ENCODE measurements around the gene IQCE.

Gene IQCE

GRCh38 chr7:2637066-2637471 lies 78.3 kb downstream of the IQCE start:
- no peak overlapping the region for H3K9ac ChIP-seq (ENCODE audit: low read depth, low read length)
- H3K27ac ChIP-seq (ENCODE audit: low read depth, low read length), result no peak overlapping the region
- peaks cover 20% of the 10 kb centered on the region for H3K4me1 ChIP-seq (ENCODE audit: control insufficient read depth, insufficient read depth, low read length)

DNA sequence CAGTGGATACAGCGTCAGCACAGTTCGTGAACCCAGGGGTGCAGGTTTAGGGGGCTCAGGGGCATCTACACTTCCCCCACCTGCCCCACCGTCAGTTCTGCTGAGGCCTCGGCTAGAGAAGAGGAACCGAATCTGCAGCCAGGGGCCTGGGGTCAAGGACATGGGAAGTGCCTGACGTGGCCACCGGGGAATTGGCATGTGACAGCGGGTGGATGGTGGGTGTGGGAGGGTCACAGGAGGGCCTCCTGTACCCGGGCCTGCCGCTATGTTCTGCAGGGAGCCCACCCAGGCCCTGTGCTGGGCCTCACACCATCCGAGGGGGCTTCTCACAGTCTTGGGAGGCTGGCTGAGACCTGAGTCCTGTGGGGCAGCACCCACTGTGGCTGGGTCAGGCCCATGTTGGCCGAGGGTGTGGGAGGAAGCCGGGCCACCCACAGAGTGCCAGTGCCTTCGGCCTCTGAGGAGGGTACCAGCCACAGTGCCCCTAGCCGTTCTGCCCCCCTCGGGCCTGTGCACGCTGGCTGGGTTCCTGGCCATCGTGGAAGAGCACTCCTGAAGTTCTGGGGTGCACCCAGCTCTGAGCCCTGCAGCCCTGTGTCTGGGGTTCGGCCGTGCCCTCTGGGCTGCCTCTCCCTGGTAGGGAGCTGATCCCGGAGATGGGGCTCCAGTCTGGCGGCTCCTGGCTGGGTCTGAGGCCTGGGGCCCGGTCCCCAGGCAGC lies 78.9 kb downstream of the IQCE start:
- Histone ChIP-seq H3K27me3 (ENCODE audit: control insufficient read depth, insufficient read depth, low read length) (no peaks in the 10 kb centered on the region), H3K27ac (ENCODE audit: low read depth, low read length) (no peak overlapping the region), H3K9me3 (ENCODE audit: control insufficient read depth, insufficient read depth, low read length) (no peaks in the 10 kb centered on the region), H3K4me3 (ENCODE audit: low read depth, low read length) (no peak overlapping the region), H3K36me3 (ENCODE audit: control insufficient read depth, insufficient read depth, low read length) (0 out of 2 replicates have a peak, but pooled peaks cover 7% of the 10 kb centered on the region), H3K4me1 (ENCODE audit: control insufficient read depth, insufficient read depth, low read length) (peaks cover 20% of the 10 kb centered on the region), H3K9ac (ENCODE audit: low read depth, low read length) (no peak overlapping the region)

More at GRCh38 chr7:2637066-2637471, 78.3 kb downstream of the IQCE start:
- Histone ChIP-seq H3K27me3 (ENCODE audit: control insufficient read depth, insufficient read depth, low read length) (no peaks in the 10 kb centered on the region), H3K4me3 (ENCODE audit: low read depth, low read length) (no peak overlapping the region), H3K9me3 (ENCODE audit: control insufficient read depth, insufficient read depth, low read length) (no peaks in the 10 kb centered on the region), H3K36me3 (ENCODE audit: control insufficient read depth, insufficient read depth, low read length) (0 out of 2 replicates have a peak, but pooled peaks cover 7% of the 10 kb centered on the region)

DNA sequence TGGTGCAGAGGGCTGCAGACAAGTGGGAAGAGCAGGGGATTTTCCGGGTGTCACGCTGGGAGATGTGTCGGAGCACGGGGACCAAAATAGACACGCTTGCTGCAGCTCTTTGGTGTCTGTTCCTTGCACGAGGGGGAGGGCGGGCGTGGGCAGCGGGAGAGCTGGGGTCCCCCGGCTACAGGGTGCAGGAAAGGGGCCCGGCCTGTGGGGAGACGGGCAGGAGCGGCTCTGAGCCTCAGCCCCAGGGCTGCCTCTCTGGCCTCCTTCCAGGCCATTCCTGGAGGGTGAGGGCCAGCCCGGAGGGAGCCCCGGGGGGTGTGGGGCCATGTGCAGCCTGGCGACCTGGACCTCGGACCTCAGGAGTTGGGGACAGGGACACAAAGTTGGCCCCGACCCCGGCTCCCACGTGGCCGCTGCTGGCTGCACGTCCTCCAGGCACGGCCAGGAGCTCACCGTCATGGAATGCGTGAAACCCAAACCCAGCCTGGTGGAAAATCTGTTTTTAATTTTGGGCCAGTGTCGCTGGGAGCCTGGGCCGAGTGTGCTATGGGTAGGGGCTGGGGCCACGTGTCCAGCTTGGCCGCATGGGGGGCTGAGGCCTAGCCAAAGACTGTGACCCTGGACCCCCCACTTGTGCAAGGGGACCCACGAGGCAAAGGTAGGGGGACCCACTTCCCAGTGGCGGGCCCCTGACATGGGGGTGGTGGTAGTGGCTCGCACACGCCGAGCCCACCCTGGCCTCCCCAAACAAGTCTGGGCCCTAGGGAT lies 79.6 kb downstream of the IQCE start:
- no peaks in the 10 kb centered on the region for H3K9me3 ChIP-seq (ENCODE audit: control insufficient read depth, insufficient read depth, low read length)
- no peak overlapping the region for H3K9ac ChIP-seq (ENCODE audit: low read depth, low read length)
- H3K27me3 ChIP-seq (ENCODE audit: control insufficient read depth, insufficient read depth, low read length), result no peaks in the 10 kb centered on the region
- no peak overlapping the region for H3K27ac ChIP-seq (ENCODE audit: low read depth, low read length)
- H3K4me1 ChIP-seq (ENCODE audit: control insufficient read depth, insufficient read depth, low read length), result peaks cover 19% of the 10 kb centered on the region
- H3K4me3 ChIP-seq (ENCODE audit: low read depth, low read length), result no peak overlapping the region
- H3K36me3 ChIP-seq (ENCODE audit: control insufficient read depth, insufficient read depth, low read length), result 0 out of 2 replicates have a peak, but pooled peaks cover 7% of the 10 kb centered on the region

GRCh38 chr7:2639181-2639681 lies 80.5 kb downstream of the IQCE start:
- no peak overlapping the region for H3K9ac ChIP-seq (ENCODE audit: low read depth, low read length)
- no peaks in the 10 kb centered on the region for H3K27me3 ChIP-seq (ENCODE audit: control insufficient read depth, insufficient read depth, low read length)
- 0 out of 2 replicates have a peak, but pooled peaks cover 7% of the 10 kb centered on the region for H3K36me3 ChIP-seq (ENCODE audit: control insufficient read depth, insufficient read depth, low read length)
- no peak overlapping the region for H3K4me3 ChIP-seq (ENCODE audit: low read depth, low read length)
- peaks cover 11% of the 10 kb centered on the region; the same call in 1 of the 2 replicates for H3K4me1 ChIP-seq (ENCODE audit: control insufficient read depth, insufficient read depth, low read length)
- H3K27ac ChIP-seq (ENCODE audit: low read depth, low read length), result no peak overlapping the region
- H3K9me3 ChIP-seq (ENCODE audit: control insufficient read depth, insufficient read depth, low read length), result no peaks in the 10 kb centered on the region

DNA sequence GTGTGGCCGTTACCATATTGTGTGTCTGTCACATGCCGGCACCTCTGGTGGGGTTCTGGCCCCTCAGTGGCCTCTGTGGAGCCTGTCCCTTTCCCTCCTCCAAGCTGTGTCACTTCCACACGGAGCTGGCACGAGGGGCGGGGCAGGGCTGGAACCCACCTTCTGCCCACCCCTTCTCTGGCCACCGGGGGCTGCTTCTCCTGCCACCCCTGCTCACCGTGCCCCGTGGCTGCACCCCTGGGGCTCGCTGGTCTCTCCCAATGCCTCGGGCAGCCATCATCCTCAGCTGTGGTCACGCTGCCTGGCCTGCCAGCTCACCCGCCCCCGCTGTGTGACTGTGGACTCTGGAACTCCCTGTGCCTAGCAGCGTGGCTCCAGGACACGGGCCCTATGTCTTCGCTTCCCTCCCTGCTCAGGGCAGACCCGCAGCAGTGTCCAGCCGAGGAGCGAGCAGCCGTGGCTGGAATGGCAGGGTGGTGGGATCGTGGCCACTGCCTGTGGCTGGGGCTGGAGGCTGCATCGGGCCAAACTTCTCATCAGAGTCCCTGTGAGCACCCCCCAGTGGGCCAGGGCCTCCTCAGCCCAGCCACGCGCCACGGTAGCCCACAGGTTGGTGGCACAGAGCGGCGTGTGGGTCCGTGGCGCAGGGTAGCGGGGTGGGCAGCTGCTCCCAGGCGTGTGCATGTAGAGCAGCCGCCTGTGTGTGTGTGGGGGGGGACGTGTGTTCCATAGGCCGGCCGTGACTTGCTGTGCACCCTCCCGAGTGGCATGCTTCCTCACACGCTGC lies 81.1 kb downstream of the IQCE start:
- Histone ChIP-seq H3K9me3 (ENCODE audit: control insufficient read depth, insufficient read depth, low read length) (no peaks in the 10 kb centered on the region), H3K36me3 (ENCODE audit: control insufficient read depth, insufficient read depth, low read length) (0 out of 2 replicates have a peak, but pooled peaks cover 3% of the 10 kb centered on the region)

GRCh38 chr7:2640482-2640830 lies 81.7 kb downstream of the IQCE start:
- Histone ChIP-seq H3K4me1 (ENCODE audit: control insufficient read depth, insufficient read depth, low read length) (peaks cover 22% of the 10 kb centered on the region), H3K27me3 (ENCODE audit: control insufficient read depth, insufficient read depth, low read length) (no peaks in the 10 kb centered on the region), H3K9ac (ENCODE audit: low read depth, low read length) (no peak overlapping the region), H3K27ac (ENCODE audit: low read depth, low read length) (no peak overlapping the region), H3K9me3 (ENCODE audit: control insufficient read depth, insufficient read depth, low read length) (no peaks in the 10 kb centered on the region), H3K4me3 (ENCODE audit: low read depth, low read length) (no peak overlapping the region), H3K36me3 (ENCODE audit: control insufficient read depth, insufficient read depth, low read length) (no peaks in the 10 kb centered on the region)

More for the DNA sequence above, 81.1 kb downstream of the IQCE start:
- no peak overlapping the region for H3K9ac ChIP-seq (ENCODE audit: low read depth, low read length)
- H3K27me3 ChIP-seq (ENCODE audit: control insufficient read depth, insufficient read depth, low read length), result no peaks in the 10 kb centered on the region
- H3K27ac ChIP-seq (ENCODE audit: low read depth, low read length), result no peak overlapping the region
- no peak overlapping the region for H3K4me3 ChIP-seq (ENCODE audit: low read depth, low read length)
- peaks cover 16% of the 10 kb centered on the region; the same call in 1 of the 2 replicates for H3K4me1 ChIP-seq (ENCODE audit: control insufficient read depth, insufficient read depth, low read length)

DNA sequence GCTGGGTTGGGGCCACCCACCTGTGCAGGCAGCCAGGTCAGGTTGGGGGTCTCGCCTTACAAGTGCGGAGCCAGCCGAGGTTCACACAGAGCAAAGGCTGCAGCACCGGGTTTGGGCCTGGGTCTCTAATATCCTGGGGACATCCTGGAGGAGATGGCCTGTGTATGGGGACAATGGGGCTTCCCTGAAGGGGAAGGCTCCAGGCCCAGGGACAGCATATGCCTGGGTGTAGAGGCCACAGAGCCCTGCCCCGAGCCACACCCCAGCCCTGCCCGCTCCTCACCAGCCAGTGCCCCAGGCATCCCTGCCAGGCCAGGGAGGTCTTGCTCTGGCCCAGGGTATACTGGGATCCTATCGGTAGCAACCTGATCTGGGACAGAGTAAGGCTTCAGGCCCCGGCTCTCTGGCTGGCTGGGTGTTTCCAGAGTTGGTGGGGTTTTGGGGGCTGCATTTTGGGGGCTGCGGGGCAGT lies 82.1 kb downstream of the IQCE start:
- Histone ChIP-seq H3K27me3 (ENCODE audit: control insufficient read depth, insufficient read depth, low read length) (no peaks in the 10 kb centered on the region), H3K27ac (ENCODE audit: low read depth, low read length) (peak overlapping the region; percentile 26), H3K9me3 (ENCODE audit: control insufficient read depth, insufficient read depth, low read length) (no peaks in the 10 kb centered on the region), H3K4me3 (ENCODE audit: low read depth, low read length) (no peak overlapping the region), H3K4me1 (ENCODE audit: control insufficient read depth, insufficient read depth, low read length) (peaks cover 24% of the 10 kb centered on the region), H3K36me3 (ENCODE audit: control insufficient read depth, insufficient read depth, low read length) (no peaks in the 10 kb centered on the region), H3K9ac (ENCODE audit: low read depth, low read length) (no peak overlapping the region)

- no peaks in the 10 kb centered on the region for H3K9me3 ChIP-seq (ENCODE audit: control insufficient read depth, insufficient read depth, low read length)
- H3K4me3 ChIP-seq (ENCODE audit: low read depth, low read length), result no peak overlapping the region
- peak overlapping the region; percentile 10; the same call in 1 of the 2 replicates for H3K9ac ChIP-seq (ENCODE audit: low read depth, low read length)
- H3K27me3 ChIP-seq (ENCODE audit: control insufficient read depth, insufficient read depth, low read length), result no peaks in the 10 kb centered on the region
- peaks cover 24% of the 10 kb centered on the region for H3K4me1 ChIP-seq (ENCODE audit: control insufficient read depth, insufficient read depth, low read length)
- no peaks in the 10 kb centered on the region for H3K36me3 ChIP-seq (ENCODE audit: control insufficient read depth, insufficient read depth, low read length)
- H3K27ac ChIP-seq (ENCODE audit: low read depth, low read length), result peak overlapping the region; percentile 26
Observed at GRCh38 chr7:2641406-2642393, 82.9 kb downstream of the IQCE start.

DNA sequence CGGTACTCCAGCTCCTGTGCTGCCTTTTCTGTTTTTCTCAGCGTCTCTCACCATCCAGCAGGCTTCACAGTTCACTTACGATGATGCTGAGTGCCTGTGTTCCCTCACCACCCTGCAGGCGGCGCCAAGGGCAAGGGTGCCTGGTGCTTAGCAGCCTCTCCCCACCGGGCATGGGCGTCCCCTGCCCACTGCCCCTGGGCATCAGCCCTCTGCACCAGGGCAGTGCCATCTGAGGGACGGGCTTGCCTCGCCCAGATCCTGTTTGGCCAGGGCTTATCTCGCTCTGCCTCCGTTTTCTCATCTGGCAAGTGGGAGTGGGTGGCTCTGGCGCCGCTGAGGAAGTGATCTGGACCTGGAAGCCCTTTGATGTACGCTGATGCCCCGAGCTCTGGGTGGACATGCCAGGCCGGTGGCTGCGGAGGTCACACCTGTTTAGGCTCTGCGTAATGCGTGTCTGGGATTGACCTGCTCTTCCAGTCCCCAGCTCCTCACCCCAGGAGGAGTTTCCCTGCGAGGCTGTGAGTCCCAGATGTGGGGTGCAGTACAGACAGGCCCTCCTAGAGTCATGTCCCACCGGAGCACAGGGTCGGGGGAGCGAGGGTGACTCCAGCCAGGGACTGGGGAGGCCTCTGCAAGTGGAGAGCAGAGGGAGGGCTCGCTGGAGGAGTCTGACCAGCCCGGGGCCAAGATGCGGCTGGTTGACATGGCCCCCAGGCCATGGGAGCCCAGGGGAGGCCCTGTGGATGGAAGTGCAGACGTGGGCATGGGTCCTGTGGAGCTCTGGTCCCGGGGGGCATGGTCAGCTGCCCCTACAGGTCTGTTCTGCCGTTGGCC lies 84.8 kb downstream of the IQCE start:
- Histone ChIP-seq H3K27me3 (ENCODE audit: control insufficient read depth, insufficient read depth, low read length) (no peaks in the 10 kb centered on the region), H3K4me1 (ENCODE audit: control insufficient read depth, insufficient read depth, low read length) (peaks cover 24% of the 10 kb centered on the region), H3K36me3 (ENCODE audit: control insufficient read depth, insufficient read depth, low read length) (peaks cover 14% of the 10 kb centered on the region), H3K9ac (ENCODE audit: low read depth, low read length) (no peak overlapping the region), H3K4me3 (ENCODE audit: low read depth, low read length) (no peak overlapping the region), H3K9me3 (ENCODE audit: control insufficient read depth, insufficient read depth, low read length) (no peaks in the 10 kb centered on the region), H3K27ac (ENCODE audit: low read depth, low read length) (no peak overlapping the region)
